SU-DHL-6 (cell line): ENCODE measurements around the gene L2HGDH.

ENCODE experiments used
- CTCF ChIP-seq: fragments of 200-600 bp; sonication (generic); IDR thresholded peaks from one replicate; pipeline ENCODE4 v1.5.1; 2017; ENCODE audit warnings: antibody characterized with exemption, mild to moderate bottlenecking, low read length, moderate library complexity; ENCODE audit not compliant: insufficient read depth, poor library complexity, severe bottlenecking
- EZH2phosphoT487 ChIP-seq: fragments of 200-600 bp; sonication (generic), shearing (Covaris generic); conservative IDR thresholded peaks from 2 replicates; pipeline ENCODE4 v1.6.1; 2018; ENCODE audit warnings: mild to moderate bottlenecking, antibody characterized with exemption, low read length, moderate library complexity, mixed read lengths

- no peak for TF ChIP-seq CTCF
- TF ChIP-seq EZH2phosphoT487 = no peak
These were observed 81.1 kb downstream of the L2HGDH start for GRCh38 chr14:50230701-50231474.
